HG03521 (cell line): ENCODE measurements around the gene TIMM29.
"Not testable (repeated sequence)": the region's sequence is repeated elsewhere in the genome, so short reads cannot be mapped to it uniquely, and the experiment has no call there.

Experiments used
- ATAC-seq: cut with Tn5 transposase; IDR thresholded peaks from one replicate; pipeline ENCODE4 v1.9.1; 2021; ENCODE audit warnings: mild to moderate bottlenecking, moderate library complexity; ENCODE audit not compliant: unreplicated experiment

The TIMM29 gene

GRCh38 chr19:10936661-10937084, 8.1 kb downstream of the TIMM29 start:
- ATAC-seq: no peak

GRCh38 chr19:10941649-10942048, 13.0 kb downstream of the TIMM29 start:
- not testable (repeated sequence) for ATAC-seq

- ATAC-seq: not testable (repeated sequence)
Observed at GRCh38 chr19:10943412-10943811, 14.8 kb downstream of the TIMM29 start.

GRCh38 chr19:10945264-10945663, 16.7 kb downstream of the TIMM29 start:
- ATAC-seq: no peak

GRCh38 chr19:10946958-10947657, 18.5 kb downstream of the TIMM29 start:
- ATAC-seq: no peak

DNA sequence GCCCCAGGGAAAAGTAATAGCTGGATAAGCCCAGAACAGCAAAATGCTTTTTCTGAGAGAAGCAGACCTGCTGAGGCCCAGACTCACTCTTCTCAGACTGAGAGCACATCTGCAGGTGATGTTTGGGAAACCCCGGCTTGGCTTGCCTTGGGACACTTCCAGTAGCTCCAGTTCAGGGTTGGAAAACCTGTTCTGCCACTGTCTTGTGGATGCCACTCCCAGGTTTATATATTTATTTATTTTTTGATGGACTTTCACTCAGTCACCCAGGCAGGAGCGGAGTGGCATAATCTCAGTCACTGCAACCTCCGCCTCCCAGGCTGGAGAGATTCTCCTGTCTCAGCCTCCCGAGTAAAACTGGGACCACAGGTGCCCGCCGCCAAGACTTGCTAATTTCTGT, 24.2 kb downstream of the TIMM29 start:
- ATAC-seq: no peak

DNA sequence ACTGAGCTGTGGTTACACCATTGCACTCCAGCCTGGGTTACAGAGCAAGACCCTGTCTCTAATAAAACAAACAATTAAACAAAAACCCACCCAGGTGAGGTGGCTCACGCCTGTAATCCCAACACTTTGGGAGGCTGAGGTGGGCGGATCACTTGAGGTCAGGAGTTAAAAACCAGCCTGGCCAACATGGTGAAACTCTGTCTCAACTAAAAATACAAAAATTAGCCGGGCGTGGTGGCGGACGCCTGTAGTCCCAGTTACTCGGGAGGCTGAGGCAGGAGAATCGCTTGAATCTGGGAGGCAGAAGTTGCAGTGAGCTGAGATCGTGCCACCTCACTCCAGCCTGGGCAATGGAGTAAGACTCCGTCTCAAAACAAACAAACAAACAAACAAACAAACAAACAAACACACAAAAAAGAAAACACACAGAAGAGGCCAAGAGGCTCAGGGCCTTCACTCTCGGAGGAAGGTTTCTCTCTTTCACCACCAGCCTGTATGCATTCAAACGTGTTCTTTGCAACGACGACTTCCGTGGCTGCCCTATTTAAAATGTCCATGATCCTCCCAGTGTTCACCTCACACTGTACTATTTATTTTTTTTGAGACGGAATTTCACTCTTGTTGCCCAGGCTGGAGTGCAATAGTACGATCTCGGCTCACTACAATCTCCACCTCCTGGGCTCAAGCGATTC, 30.8 kb downstream of the TIMM29 start:
- not testable (repeated sequence) for ATAC-seq

- peak; percentile 83 for ATAC-seq
Observed at GRCh38 chr19:10960314-10961072, 31.9 kb downstream of the TIMM29 start, which contains the start of gene SMARCA4. Gene SMARCA4, plus strand, starts transcription at chr19:10961030. Its CDS starts 23,122 bp downstream, at chr19:10984152.

DNA sequence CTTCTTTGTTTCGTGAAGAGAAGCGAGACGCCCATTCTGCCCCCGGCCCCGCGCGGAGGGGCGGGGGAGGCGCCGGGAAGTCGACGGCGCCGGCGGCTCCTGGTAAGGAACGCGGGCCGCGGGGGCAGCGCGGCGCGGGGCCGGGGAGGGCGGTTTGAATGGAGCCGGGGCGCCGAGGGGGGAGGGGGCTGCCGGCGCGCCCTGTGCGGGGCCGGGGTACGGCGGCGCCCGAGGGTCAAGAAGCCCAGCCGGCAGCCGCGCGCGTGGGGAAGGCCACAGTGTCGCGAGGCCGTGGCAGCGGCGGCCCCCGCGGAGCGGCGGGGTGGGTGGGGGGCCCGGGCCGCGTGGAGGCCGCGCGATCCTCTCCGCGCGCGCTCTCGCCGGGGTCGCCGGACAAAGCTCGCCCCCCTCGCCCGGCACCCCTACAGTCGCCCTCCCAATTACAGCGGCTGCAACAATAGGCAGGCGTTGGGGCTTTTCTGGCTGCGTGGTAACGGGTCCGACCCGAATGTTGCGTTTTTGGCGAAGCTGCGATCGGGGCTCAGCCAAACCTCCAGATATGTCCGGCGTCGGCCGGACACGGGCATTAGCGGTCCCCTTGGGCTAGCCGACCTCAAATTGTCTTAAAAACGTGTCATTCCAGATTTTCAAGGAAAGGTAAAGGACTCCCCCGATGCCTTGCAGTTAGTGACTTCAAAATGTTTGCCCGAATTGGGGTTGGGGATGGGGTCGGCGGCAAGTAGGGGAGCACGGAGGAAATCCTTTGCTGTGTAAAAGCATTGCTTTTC, 32.7 kb downstream of the TIMM29 start:
- peak; percentile 32 for ATAC-seq

GRCh38 chr19:10962863-10963262, 34.3 kb downstream of the TIMM29 start:
- ATAC-seq: no peak

DNA sequence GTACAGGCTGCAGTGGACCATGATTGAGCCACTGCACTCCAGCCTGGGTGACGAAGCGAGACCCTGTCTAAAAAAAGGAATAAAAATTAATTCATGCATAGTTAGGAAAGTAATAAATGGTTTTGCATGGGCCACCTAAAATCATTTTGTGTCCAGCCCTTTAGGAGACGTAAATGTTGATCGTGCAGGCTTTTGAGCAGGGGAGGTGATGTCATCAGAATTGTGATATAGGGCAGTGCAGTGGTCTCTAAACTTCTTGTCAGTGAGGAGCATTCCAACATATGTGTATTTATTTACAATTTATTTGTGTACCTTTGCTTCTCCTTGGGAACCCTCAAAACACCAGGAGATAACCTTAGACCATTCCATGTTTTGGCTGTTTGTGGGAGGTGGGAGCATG, 35.3 kb downstream of the TIMM29 start:
- ATAC-seq: no peak

DNA sequence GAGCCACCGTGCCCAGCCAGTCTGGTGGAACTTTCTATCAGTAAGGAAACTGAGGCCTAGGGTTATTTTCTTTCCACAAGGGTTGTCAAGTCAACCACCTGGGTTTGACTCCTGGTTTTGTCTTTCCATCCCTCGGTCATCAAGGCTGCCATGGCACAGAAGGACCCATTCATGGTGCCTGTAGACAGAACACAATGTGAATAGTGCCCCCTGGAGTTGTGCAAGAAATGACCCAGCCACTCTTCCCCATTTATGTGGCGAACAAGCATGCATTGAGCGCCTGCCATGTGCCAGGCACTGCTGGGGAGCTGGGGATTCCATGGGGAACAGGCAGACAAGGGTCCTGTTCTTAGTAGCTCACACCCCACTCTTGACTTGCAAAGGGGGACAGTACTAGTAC, 36.3 kb downstream of the TIMM29 start:
- no peak for ATAC-seq

DNA sequence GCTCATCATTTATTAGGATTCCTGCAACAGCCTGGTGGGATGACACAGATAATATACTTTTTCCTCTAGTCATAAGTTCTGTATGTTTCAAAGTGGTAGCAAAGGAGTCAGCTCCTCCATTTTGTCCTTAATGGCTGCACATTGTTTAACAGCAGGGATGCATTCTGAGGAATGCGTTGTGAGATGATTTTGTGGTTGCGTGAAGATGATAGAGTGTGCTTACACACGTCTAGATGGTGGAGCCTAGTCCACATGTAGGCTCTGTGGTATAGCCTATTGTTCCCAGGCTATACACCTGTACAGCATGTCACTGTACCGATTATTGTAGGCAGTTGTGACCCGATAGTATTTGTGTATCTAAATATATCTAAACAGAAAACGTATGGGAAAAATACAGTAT, 36.8 kb downstream of the TIMM29 start:
- no peak for ATAC-seq

DNA sequence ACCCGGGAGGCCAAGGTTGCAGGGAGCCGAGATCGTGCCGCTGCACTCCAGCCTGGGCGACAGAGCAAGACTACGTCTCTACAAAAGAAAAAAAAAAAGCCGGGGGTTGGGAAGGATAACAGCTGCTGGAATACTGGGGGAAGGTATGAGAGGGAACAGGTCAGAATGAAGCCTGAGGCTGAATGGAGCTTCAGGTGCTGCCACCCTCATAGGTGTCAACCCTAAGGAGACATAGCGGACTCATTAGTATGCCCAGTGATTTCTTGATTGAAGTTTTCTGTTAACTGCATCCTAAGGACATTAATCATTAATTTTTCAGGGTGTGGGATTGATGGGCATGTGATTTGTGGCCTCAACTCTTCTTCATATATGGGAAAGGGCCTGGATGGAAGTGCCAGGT, 38.2 kb downstream of the TIMM29 start:
- ATAC-seq: no peak

- ATAC-seq: no peak
Observed at GRCh38 chr19:10968527-10969135, 40.0 kb downstream of the TIMM29 start.

DNA sequence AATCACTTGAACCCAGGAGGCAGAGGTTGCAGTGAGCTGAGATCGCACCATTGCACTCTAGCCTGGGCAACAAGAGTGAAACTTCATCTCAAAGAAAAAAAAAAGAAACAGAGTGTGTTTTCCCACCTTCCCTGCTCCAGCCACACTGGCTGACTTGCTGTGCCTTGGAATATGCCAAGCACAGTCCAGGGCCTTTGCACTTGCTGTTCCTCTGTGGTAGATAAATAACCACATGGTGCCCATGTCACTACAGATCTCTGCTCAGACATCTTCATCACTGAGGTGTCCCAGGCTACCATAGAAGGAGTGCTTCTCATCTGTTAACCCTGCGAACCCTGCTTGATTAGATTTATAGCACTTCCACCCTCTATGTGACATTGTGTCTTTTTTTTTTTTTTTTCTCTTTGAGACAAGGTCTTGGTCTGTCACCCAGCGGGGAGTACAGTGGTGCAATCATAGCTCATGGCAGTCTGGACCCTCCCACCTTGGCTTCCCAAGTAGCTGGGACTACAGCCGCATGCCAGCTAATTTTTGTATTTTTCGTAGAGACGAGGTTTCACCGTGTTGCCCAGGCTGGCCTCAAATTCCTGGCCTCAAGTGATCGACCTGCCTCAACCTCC, 42.6 kb downstream of the TIMM29 start:
- no peak for ATAC-seq

DNA sequence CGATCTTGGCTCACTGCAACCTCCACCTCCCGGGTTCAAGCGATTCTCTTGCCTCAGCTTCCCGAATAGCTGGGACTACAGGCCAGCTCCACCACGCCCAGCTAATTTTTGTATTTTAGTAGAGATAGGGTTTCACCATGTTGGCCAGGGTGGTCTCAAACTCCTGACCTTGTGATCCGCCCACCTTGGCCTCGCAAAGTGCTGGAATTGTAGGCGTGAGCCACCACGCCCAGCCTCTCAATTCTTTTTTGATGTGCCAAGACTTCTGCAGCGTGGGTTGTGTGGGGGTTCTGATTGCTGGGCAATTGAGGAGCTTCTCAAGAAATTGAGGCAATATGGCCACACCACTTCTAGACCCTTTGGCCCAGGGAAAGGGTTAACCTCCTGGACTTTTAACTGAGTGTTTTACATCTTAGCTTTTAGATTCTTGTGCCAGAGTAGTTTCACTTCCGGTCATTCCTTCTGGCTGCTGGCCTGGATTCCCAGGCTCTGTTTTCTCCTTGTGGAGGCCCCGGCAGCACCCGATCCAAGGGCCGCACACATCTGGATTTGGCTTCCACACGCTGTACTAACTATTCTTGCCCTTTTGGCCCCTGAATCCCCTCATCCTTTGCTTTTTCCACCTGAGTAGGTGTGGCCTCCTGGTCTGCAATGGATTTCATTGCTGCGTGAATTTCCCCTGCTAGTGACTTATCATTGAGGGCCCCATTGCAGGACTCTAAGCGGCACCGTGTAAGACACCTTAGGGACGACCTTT, 46.9 kb downstream of the TIMM29 start:
- ATAC-seq: no peak

- no peak for ATAC-seq
Observed at GRCh38 chr19:10976131-10976892, 47.7 kb downstream of the TIMM29 start.

DNA sequence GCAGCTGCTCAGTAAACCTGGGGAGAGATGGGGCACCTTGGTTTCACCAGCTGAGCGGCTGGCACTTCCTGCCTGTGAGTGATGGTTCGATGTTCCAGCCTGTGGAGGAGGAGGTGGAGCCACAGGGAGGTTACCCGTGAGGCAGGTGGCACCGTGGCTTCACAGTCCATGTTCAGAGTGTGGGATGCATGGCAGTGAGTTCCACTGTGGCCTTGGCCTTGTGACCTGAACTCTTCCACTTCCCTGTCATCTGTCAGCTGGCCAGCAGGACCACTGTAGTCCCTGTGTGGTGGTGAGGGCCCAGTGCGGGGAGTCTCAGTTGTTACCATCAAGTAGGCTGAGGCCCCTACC, 49.1 kb downstream of the TIMM29 start:
- no peak for ATAC-seq
